Small intestine (tissue), 7 donors: ENCODE results near the gene LSMEM2. TPM values are rescaled to one million over a fixed set of nuclear protein-coding genes. Genes with fewer than 3 reads are reported as not detected.

Experiments
- DNase-seq, 2 donors: peaks; one replicate each; pipeline versions ENCODE4 v3.0.0 to v3.0.0-alpha.2; 2013
- FAIRE-seq: peaks from 2 replicates; lab custom pipeline; 2012; peaks lifted over from hg19 to GRCh38; lab: Jason Lieb, UNC
- H3K27ac ChIP-seq, 3 donors: one replicate each; pipeline ENCODE4 v1.5.1; 2013; ENCODE audit warnings: low read length in 2 of 3, mild to moderate bottlenecking in 2 of 3, control low read depth in 1 of 3, inconsistent platforms in 1 of 3, low read depth in 1 of 3, moderate library complexity in 1 of 3
- H3K27me3 ChIP-seq, 3 donors: one replicate each; pipeline ENCODE4 v1.6.1; 2013; ENCODE audit warnings: low read length in 3 of 3, inconsistent platforms in 1 of 3; ENCODE audit not compliant: control insufficient read depth in 3 of 3, insufficient read depth in 3 of 3
- H3K36me3 ChIP-seq, 3 donors: one replicate each; pipeline ENCODE4 v1.6.1; 2013; ENCODE audit warnings: low read length in 3 of 3, inconsistent platforms in 1 of 3, low read depth in 1 of 3, mild to moderate bottlenecking in 1 of 3, moderate library complexity in 1 of 3; ENCODE audit not compliant: control insufficient read depth in 3 of 3, insufficient read depth in 2 of 3
- H3K4me1 ChIP-seq, 3 donors: one replicate each; pipeline ENCODE4 v1.6.1; 2013; ENCODE audit warnings: low read length in 2 of 3, inconsistent platforms in 1 of 3, low read depth in 1 of 3, mild to moderate bottlenecking in 1 of 3, moderate library complexity in 1 of 3; ENCODE audit not compliant: control insufficient read depth in 3 of 3, insufficient read depth in 2 of 3
- H3K4me3 ChIP-seq, 3 donors: one replicate each; pipeline ENCODE4 v1.5.1; 2013; ENCODE audit warnings: low read length in 3 of 3, control low read depth in 1 of 3, inconsistent platforms in 1 of 3, low read depth in 1 of 3, mild to moderate bottlenecking in 1 of 3, moderate library complexity in 1 of 3
- H3K9me3 ChIP-seq, 2 donors: one replicate each; pipeline ENCODE4 v1.6.1; 2013; ENCODE audit warnings: low read depth in 1 of 2, low read length in 1 of 2; ENCODE audit not compliant: control insufficient read depth in 2 of 2, insufficient read depth in 1 of 2
- WGBS, 3 donors: extraction: QIAGEN DNeasy Blood & Tissue Kit; methylation state at CpG; one replicate each; pipeline ENCODE4 v1.1.7; 2013; 5-methylcytosine and 5-hydroxymethylcytosine counted together
- polyA plus RNA-seq, 4 donors: library from polyadenylated mRNA; stranded (reverse) in 3 of 4; unstranded in 1 of 4; fragments of 200-250 nt in 3 of 4; fragments of 120-200 nt in 1 of 4; gene quantifications; one replicate each; pipeline versions ENCODE4 v1.2.1 to v1.2.3, GENCODE V29; 2013
- donor health status: healthy with polysubstance abuse.
- donor health status: control.
- donor health status: control.
- donor health status: Bipolar disorder and iron deficiency.
- donor health status: healthy.

LSMEM2 gene
- polyA plus RNA-seq, 4 donors = 0.21 to 0.54 (median 0.30) TPM; not detected in 1

- FAIRE-seq = no peak
- no peaks in the 10 kb centered on the region for H3K9me3 ChIP-seq
- H3K36me3 ChIP-seq = peaks cover 2 to 45% (median 3%) of the 10 kb centered on the region in 3 donors
- no peak overlapping the region for H3K4me3 ChIP-seq
- WGBS, 3 donors = 82 to 87% (median 83%) methylated on average over 2 of the region's 2 CpGs
- no peaks in the 10 kb centered on the region for H3K27me3 ChIP-seq
- H3K27ac ChIP-seq = peak overlapping the region in 1 of 3 donors; percentile 17
- H3K4me1 ChIP-seq = peaks cover 0 to 50% (median 7%) of the 10 kb centered on the region in 3 donors
- DNase-seq = no peak
Measured at GRCh38 chr3:50325113-50325480, 46.2 kb downstream of the LSMEM2 start.

- Histone ChIP-seq H3K9me3 (no peaks in the 10 kb centered on the region), H3K36me3 (peaks cover 7 to 46% (median 8%) of the 10 kb centered on the region in 3 donors), H3K4me3 (no peak overlapping the region), H3K27me3 (no peaks in the 10 kb centered on the region), H3K27ac (no peak overlapping the region), H3K4me1 (peaks cover 0 to 46% (median 6%) of the 10 kb centered on the region in 3 donors)
- 81 to 89% (median 85%) methylated on average over 11 of the region's 11 CpGs for WGBS, 3 donors
- FAIRE-seq (no peak), DNase-seq (no peak)
Measured at GRCh38 chr3:50325497-50326181, 46.8 kb downstream of the LSMEM2 start.

- Histone ChIP-seq H3K27ac (no peak overlapping the region), H3K9me3 (no peaks in the 10 kb centered on the region), H3K27me3 (no peaks in the 10 kb centered on the region), H3K4me3 (no peak overlapping the region), H3K36me3 (peaks cover 8 to 51% (median 11%) of the 10 kb centered on the region in 3 donors), H3K4me1 (peaks cover 0 to 46% (median 6%) of the 10 kb centered on the region in 3 donors)
- WGBS, 3 donors = 90 to 93% (median 91%) methylated on average over 8 of the region's 8 CpGs
- FAIRE-seq (no peak), DNase-seq (no peak)
Measured at GRCh38 chr3:50326182-50326541, 47.3 kb downstream of the LSMEM2 start.

GRCh38 chr3:50327129-50327528, 48.2 kb downstream of the LSMEM2 start:
- Histone ChIP-seq H3K9me3 (no peaks in the 10 kb centered on the region), H3K27me3 (no peaks in the 10 kb centered on the region), H3K4me1 (peaks cover 0 to 42% (median 6%) of the 10 kb centered on the region in 3 donors), H3K36me3 (peaks cover 14 to 61% (median 14%) of the 10 kb centered on the region in 3 donors), H3K4me3 (peak overlapping the region; percentile 89 to 95 (median 95)), H3K27ac (peak overlapping the region in 1 of 3 donors; percentile 67)
- DNase-seq = no peak
- 56 to 76% (median 74%) methylated on average over 4 of the region's 4 CpGs for WGBS, 3 donors
- no peak for FAIRE-seq

GRCh38 chr3:50327943-50328691, 49.2 kb downstream of the LSMEM2 start, which contains the start of gene TUSC2:
Gene TUSC2 (minus strand): TSS chr3:50328223. CDS start chr3:50328099, 124 bp downstream.
- FAIRE-seq (no peak), DNase-seq (peak; percentile 99)
- Histone ChIP-seq H3K36me3 (peaks cover 14 to 70% (median 15%) of the 10 kb centered on the region in 3 donors), H3K4me3 (peak within 1 kb of the TSS; percentile 89 to 95 (median 95)), H3K4me1 (peaks cover 0 to 32% (median 6%) of the 10 kb centered on the region in 3 donors), H3K27ac (peak within 1 kb of the TSS; percentile 64 to 88 (median 67)), H3K27me3 (no peaks in the 10 kb centered on the region), H3K9me3 (no peaks in the 10 kb centered on the region)
- 2% methylated on average over 48 to 55 of the region's 55 CpGs for WGBS, 3 donors

- Histone ChIP-seq H3K4me3 (no peak overlapping the region), H3K27ac (no peak overlapping the region), H3K9me3 (no peaks in the 10 kb centered on the region), H3K36me3 (peaks cover 12 to 77% (median 14%) of the 10 kb centered on the region in 3 donors), H3K4me1 (peaks cover 0 to 24% (median 9%) of the 10 kb centered on the region in 3 donors), H3K27me3 (no peaks in the 10 kb centered on the region)
- FAIRE-seq = no peak
- WGBS, 3 donors = 93 to 97% (median 96%) methylated on average over 10 of the region's 10 CpGs
- DNase-seq = no peak
Measured at GRCh38 chr3:50330330-50330729, 51.4 kb downstream of the LSMEM2 start.

- peaks cover 0 to 35% (median 9%) of the 10 kb centered on the region in 3 donors for H3K4me1 ChIP-seq
Measured at GRCh38 chr3:50331364-50331907, 52.5 kb downstream of the LSMEM2 start.

GRCh38 chr3:50333744-50334328, 54.9 kb downstream of the LSMEM2 start:
- Histone ChIP-seq H3K9me3 (no peaks in the 10 kb centered on the region), H3K4me1 (peaks cover 0 to 23% (median 3%) of the 10 kb centered on the region in 3 donors), H3K36me3 (peaks cover 12 to 55% (median 14%) of the 10 kb centered on the region in 3 donors), H3K4me3 (no peak overlapping the region), H3K27me3 (no peaks in the 10 kb centered on the region), H3K27ac (peak overlapping the region in 2 of 3 donors; percentile 32 to 81)
- WGBS, 3 donors = 62 to 76% (median 71%) methylated on average over 12 of the region's 12 CpGs
- no peak for DNase-seq
- no peak for FAIRE-seq

More at GRCh38 chr3:50331364-50331907, 52.5 kb downstream of the LSMEM2 start:
- Histone ChIP-seq H3K9me3 (no peaks in the 10 kb centered on the region), H3K27ac (no peak overlapping the region), H3K36me3 (peaks cover 12 to 66% (median 14%) of the 10 kb centered on the region in 3 donors), H3K27me3 (no peaks in the 10 kb centered on the region), H3K4me3 (no peak overlapping the region)
- 96 to 98% (median 96%) methylated on average over 19 of the region's 19 CpGs for WGBS, 3 donors
- DNase-seq = no peak
- FAIRE-seq = no peak
